Upper lobe of right lung (tissue), 1 donor: ENCODE results near the gene CAPZB. TPM values are rescaled to one million over a fixed set of nuclear protein-coding genes. Genes with fewer than 3 reads are reported as not detected.

Experiments
- ATAC-seq: fragments of 200-7000 bp; cut with Tn5 transposase; one replicate; pipeline ENCODE4 v1.9.1; 2020; ENCODE audit warnings: mild to moderate bottlenecking, moderate library complexity
- DNase-seq: peaks from one replicate; pipeline ENCODE4 v3.0.0-alpha.2; 2020
- H3K27ac ChIP-seq: fragments of 200-600 bp; one replicate; pipeline ENCODE4 v1.8.0; 2022
- H3K27me3 ChIP-seq: fragments of 200-600 bp; one replicate; pipeline ENCODE4 v1.8.0; 2022; ENCODE audit warnings: mild to moderate bottlenecking
- H3K36me3 ChIP-seq: fragments of 200-600 bp; one replicate; pipeline ENCODE4 v1.8.0; 2022
- H3K4me1 ChIP-seq: fragments of 200-600 bp; one replicate; pipeline ENCODE4 v1.8.0; 2022
- H3K4me3 ChIP-seq: fragments of 200-600 bp; one replicate; pipeline ENCODE4 v1.8.0; 2022; ENCODE audit warnings: mild to moderate bottlenecking
- H3K9me3 ChIP-seq: fragments of 200-600 bp; one replicate; pipeline ENCODE4 v1.8.0; 2022
- CTCF ChIP-seq: fragments of 200-600 bp; IDR thresholded peaks from one replicate; pipeline ENCODE4 v1.8.0; 2022; ENCODE audit warnings: antibody characterized with exemption
- intact Hi-C: fragments of 100-400 bp; cut with DNase I; formaldehyde crosslinking; loops from one replicate; pipeline ENCODE4 v1.11.0; 2022
- total RNA-seq: library from RNA; stranded (reverse); fragmentation: NEBNext Ultra II Directional; extraction: Animal tissue kit (Norgen Biotek cat#: 25700); gene quantifications from one replicate; pipeline ENCODE4 v1.2.1, GENCODE V29; 2021
- donor health status: DM: no; HTN: yes; CAD: no; lungs with severe emphysema.

The CAPZB gene
- total RNA-seq, 1 donor from 2014 or later, result 237 TPM

GRCh38 chr1:19372136-19372514, 113.2 kb downstream of the CAPZB start:
- no peak for TF ChIP-seq CTCF
- intact Hi-C loops, result no loop called here
- Histone ChIP-seq H3K9me3 (no peaks in the 10 kb centered on the region), H3K27me3 (no peaks in the 10 kb centered on the region), H3K27ac (no peak overlapping the region), H3K4me3 (no peak overlapping the region), H3K4me1 (peaks cover 32% of the 10 kb centered on the region), H3K36me3 (peaks cover 45% of the 10 kb centered on the region)
- ATAC-seq, result no peak
- DNase-seq, result no peak

GRCh38 chr1:19371226-19372135, 113.9 kb downstream of the CAPZB start:
- no peak overlapping the region for H3K4me3 ChIP-seq
- no peak for TF ChIP-seq CTCF
- intact Hi-C loops, result no loop called here
- no peak for DNase-seq
- ATAC-seq, result no peak
- H3K4me1 ChIP-seq, result peaks cover 37% of the 10 kb centered on the region
- peak overlapping the region; percentile 15 for H3K27ac ChIP-seq
- H3K36me3 ChIP-seq, result peaks cover 39% of the 10 kb centered on the region
- H3K27me3 ChIP-seq, result no peaks in the 10 kb centered on the region
- no peaks in the 10 kb centered on the region for H3K9me3 ChIP-seq

- Histone ChIP-seq H3K27ac (peak overlapping the region; percentile 78), H3K9me3 (no peaks in the 10 kb centered on the region), H3K4me3 (no peak overlapping the region), H3K4me1 (peaks cover 37% of the 10 kb centered on the region), H3K27me3 (no peaks in the 10 kb centered on the region), H3K36me3 (peaks cover 31% of the 10 kb centered on the region)
- intact Hi-C loops, result no loop called here
- ATAC-seq, result peak; percentile 89
- TF ChIP-seq CTCF, result no peak
- DNase-seq, result peak; percentile 86
These were observed 114.7 kb downstream of the CAPZB start for GRCh38 chr1:19370453-19371170.

- ATAC-seq (peak; percentile 55), DNase-seq (peak; percentile 76)
- no peak for TF ChIP-seq CTCF
- intact Hi-C loops, result no loop called here
- H3K27me3 ChIP-seq, result no peaks in the 10 kb centered on the region
- peaks cover 26% of the 10 kb centered on the region for H3K36me3 ChIP-seq
- H3K4me1 ChIP-seq, result peaks cover 36% of the 10 kb centered on the region
- H3K4me3 ChIP-seq, result no peak overlapping the region
- H3K9me3 ChIP-seq, result no peaks in the 10 kb centered on the region
- H3K27ac ChIP-seq, result peak overlapping the region; percentile 78
These were observed 115.8 kb downstream of the CAPZB start for GRCh38 chr1:19369396-19370090.

- Histone ChIP-seq H3K36me3 (peaks cover 20% of the 10 kb centered on the region), H3K27ac (peak overlapping the region; percentile 78), H3K27me3 (no peaks in the 10 kb centered on the region), H3K4me3 (no peak overlapping the region), H3K9me3 (no peaks in the 10 kb centered on the region), H3K4me1 (peaks cover 30% of the 10 kb centered on the region)
- TF ChIP-seq CTCF, result no peak
- DNase-seq, result no peak
- no peak for ATAC-seq
- intact Hi-C loops, result no loop called here
These were observed 116.4 kb downstream of the CAPZB start for GRCh38 chr1:19368964-19369363.
